Loucy (cell line): ENCODE measurements around the gene SBK3.

Experiments used
- H2AFZ ChIP-seq: fragments of 200-600 bp; sonication (generic); 2 replicates; pipeline ENCODE4 v1.6.0; 2016; ENCODE audit warnings: antibody characterized with exemption, mild to moderate bottlenecking, low read length, moderate library complexity
- H3F3A ChIP-seq: fragments of 200-600 bp; 2 replicates; pipeline ENCODE4 v1.6.0; 2016; ENCODE audit warnings: antibody characterized with exemption, low read depth, mild to moderate bottlenecking
- H3K27me3 ChIP-seq: fragments of 200-600 bp; sonication (generic); 2 replicates; pipeline ENCODE4 v1.6.1; 2014; ENCODE audit warnings: low read length, mild to moderate bottlenecking; ENCODE audit not compliant: insufficient read depth, poor library complexity, severe bottlenecking
- H3K36me3 ChIP-seq: fragments of 200-600 bp; sonication (generic); 2 replicates; pipeline ENCODE4 v1.6.1; 2016; ENCODE audit warnings: low read length; ENCODE audit not compliant: insufficient read depth
- H3K4me1 ChIP-seq: fragments of 200-600 bp; sonication (generic); 2 replicates; pipeline ENCODE4 v1.5.1; 2014; ENCODE audit warnings: low read length, mild to moderate bottlenecking; ENCODE audit not compliant: insufficient read depth, poor library complexity, severe bottlenecking
- H3K4me2 ChIP-seq: fragments of 200-600 bp; sonication (generic); 2 replicates; pipeline ENCODE4 v1.6.0; 2014; ENCODE audit warnings: antibody characterized with exemption, low read length, low read depth, mild to moderate bottlenecking; ENCODE audit not compliant: poor library complexity, severe bottlenecking
- H3K4me3 ChIP-seq: fragments of 200-600 bp; sonication (generic); 2 replicates; pipeline ENCODE4 v1.5.1; 2014; ENCODE audit warnings: low read length, mild to moderate bottlenecking, mixed read lengths; ENCODE audit not compliant: poor library complexity, severe bottlenecking
- H3K79me2 ChIP-seq: fragments of 200-600 bp; sonication (generic); 2 replicates; pipeline ENCODE4 v1.6.1; 2014; ENCODE audit warnings: low read length; ENCODE audit not compliant: insufficient read depth
- H3K9ac ChIP-seq: fragments of 200-600 bp; sonication (generic); 2 replicates; pipeline ENCODE4 v1.6.0; 2014; ENCODE audit warnings: mild to moderate bottlenecking, low read depth, low read length, moderate library complexity; ENCODE audit not compliant: poor library complexity, severe bottlenecking
- H3K9me2 ChIP-seq: fragments of 200-600 bp; sonication (generic); replicated peaks from 2 replicates; pipeline ENCODE4 v1.6.1; 2016; ENCODE audit warnings: low read depth, low read length, mixed read lengths
- H3K9me3 ChIP-seq: fragments of 200-600 bp; sonication (generic); 2 replicates; pipeline ENCODE4 v1.6.1; 2014; ENCODE audit warnings: mild to moderate bottlenecking, antibody characterized with exemption, low read length, low read depth; ENCODE audit not compliant: insufficient read depth
- H4K20me1 ChIP-seq: fragments of 200-600 bp; sonication (generic); 2 replicates; pipeline ENCODE4 v1.6.0; 2014; ENCODE audit warnings: antibody characterized with exemption, low read length, mild to moderate bottlenecking; ENCODE audit not compliant: insufficient read depth, poor library complexity, severe bottlenecking
- CTCF ChIP-seq: fragments of 200-600 bp; sonication (generic); conservative IDR thresholded peaks from 2 replicates; pipeline ENCODE4 v1.5.1; 2014; ENCODE audit warnings: mild to moderate bottlenecking, antibody characterized with exemption, low read length
- EZH2phosphoT487 ChIP-seq: fragments of 200-600 bp; IDR thresholded peaks from 2 replicates; pipeline ENCODE4 v1.6.1; 2018; ENCODE audit warnings: antibody characterized with exemption, mild to moderate bottlenecking, moderate library complexity, borderline replicate concordance

The SBK3 gene

GRCh38 chr19:55526216-55527196 lies 18.8 kb downstream of the SBK3 start:
- TF ChIP-seq CTCF (no peak), EZH2phosphoT487 (no peak)
- no peaks in the 10 kb centered on the region for H3K4me1 ChIP-seq
- H4K20me1 ChIP-seq = no peaks in the 10 kb centered on the region
- no peaks in the 10 kb centered on the region for H3K36me3 ChIP-seq
- H3K4me3 ChIP-seq = no peak overlapping the region
- no peaks in the 10 kb centered on the region for H3K79me2 ChIP-seq
- no peak overlapping the region for H3K4me2 ChIP-seq
- H2AFZ ChIP-seq = no peak overlapping the region
- H3K9me3 ChIP-seq = no peaks in the 10 kb centered on the region
- H3K9ac ChIP-seq = no peak overlapping the region
- no peaks in the 10 kb centered on the region for H3F3A ChIP-seq
- no peaks in the 10 kb centered on the region for H3K27me3 ChIP-seq
- no peaks in the 10 kb centered on the region for H3K9me2 ChIP-seq

GRCh38 chr19:55525289-55526101 lies 19.8 kb downstream of the SBK3 start:
- Histone ChIP-seq H3K9me2 (no peaks in the 10 kb centered on the region), H3K9me3 (no peaks in the 10 kb centered on the region), H3K9ac (no peak overlapping the region), H3K4me3 (no peak overlapping the region), H4K20me1 (no peaks in the 10 kb centered on the region), H3K27me3 (no peaks in the 10 kb centered on the region), H3K4me2 (no peak overlapping the region), H3K36me3 (no peaks in the 10 kb centered on the region), H2AFZ (no peak overlapping the region), H3F3A (no peaks in the 10 kb centered on the region), H3K4me1 (no peaks in the 10 kb centered on the region), H3K79me2 (no peaks in the 10 kb centered on the region)
- TF ChIP-seq EZH2phosphoT487 = no peak
- no peak for TF ChIP-seq CTCF

GRCh38 chr19:55520691-55521292 lies 24.6 kb downstream of the SBK3 start:
- no peaks in the 10 kb centered on the region for H3K36me3 ChIP-seq
- no peaks in the 10 kb centered on the region for H3K79me2 ChIP-seq
- TF ChIP-seq EZH2phosphoT487 (no peak), CTCF (no peak)
- H2AFZ ChIP-seq = no peak overlapping the region
- no peaks in the 10 kb centered on the region for H3K27me3 ChIP-seq
- H3K9me3 ChIP-seq = no peaks in the 10 kb centered on the region
- no peaks in the 10 kb centered on the region for H3F3A ChIP-seq
- H3K9ac ChIP-seq = no peak overlapping the region
- no peaks in the 10 kb centered on the region for H4K20me1 ChIP-seq
- no peaks in the 10 kb centered on the region for H3K9me2 ChIP-seq
- no peak overlapping the region for H3K4me3 ChIP-seq
- H3K4me1 ChIP-seq = no peaks in the 10 kb centered on the region
- no peak overlapping the region for H3K4me2 ChIP-seq
